NCI-H526 (cell line): ENCODE measurements around the gene SLC2A5.
"Not testable (repeated sequence)": the region's sequence is repeated elsewhere in the genome, so short reads cannot be mapped to it uniquely, and the experiment has no call there.

Source experiments
- DNase-seq, 2 experiments: peaks; one replicate each; lab custom pipeline; 2025; lab: John Stamatoyannopoulos, UW

The SLC2A5 gene

DNA sequence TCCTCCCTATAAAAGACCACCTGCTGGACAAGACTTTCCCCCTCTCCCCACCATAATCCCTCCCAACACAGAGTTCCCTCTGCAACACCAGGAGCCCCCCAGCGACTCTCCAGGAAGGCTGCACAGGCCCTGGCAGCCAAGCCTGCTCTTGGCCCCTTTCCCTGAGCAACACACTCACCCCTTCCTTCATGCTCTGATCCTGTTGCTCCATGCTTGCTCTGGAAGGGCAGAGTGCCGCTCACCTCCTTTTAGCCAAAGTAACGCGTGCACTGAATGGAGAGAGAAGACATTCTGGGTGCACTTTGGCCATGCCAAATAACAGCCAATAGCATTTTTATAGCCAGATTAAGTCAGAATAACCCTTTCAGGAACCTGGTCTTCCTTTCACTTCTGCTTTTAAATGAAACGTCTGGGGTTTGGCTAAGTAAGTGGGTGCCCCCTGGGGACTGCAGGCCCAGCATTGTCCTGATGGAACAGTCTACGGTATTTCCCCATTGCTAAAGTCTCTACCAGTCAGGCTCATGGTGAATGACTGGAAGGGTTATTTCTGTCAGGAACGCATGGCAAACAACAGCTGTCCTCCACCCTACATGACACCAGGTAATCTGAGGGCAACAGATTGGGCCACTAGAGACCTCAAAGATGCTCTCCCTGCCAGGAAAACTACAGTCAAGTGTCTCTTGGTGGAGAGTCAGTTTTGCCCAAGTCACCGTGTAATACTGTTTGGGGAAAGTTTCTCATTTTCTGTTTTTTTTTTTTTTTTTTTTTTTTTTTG lies at the start of gene SLC2A5:
SLC2A5 (minus strand) TSS at position 310 of the 775 bp plus-strand sequence; CDS start at position 211, 99 bp downstream.
- no peak for DNase-seq

DNA sequence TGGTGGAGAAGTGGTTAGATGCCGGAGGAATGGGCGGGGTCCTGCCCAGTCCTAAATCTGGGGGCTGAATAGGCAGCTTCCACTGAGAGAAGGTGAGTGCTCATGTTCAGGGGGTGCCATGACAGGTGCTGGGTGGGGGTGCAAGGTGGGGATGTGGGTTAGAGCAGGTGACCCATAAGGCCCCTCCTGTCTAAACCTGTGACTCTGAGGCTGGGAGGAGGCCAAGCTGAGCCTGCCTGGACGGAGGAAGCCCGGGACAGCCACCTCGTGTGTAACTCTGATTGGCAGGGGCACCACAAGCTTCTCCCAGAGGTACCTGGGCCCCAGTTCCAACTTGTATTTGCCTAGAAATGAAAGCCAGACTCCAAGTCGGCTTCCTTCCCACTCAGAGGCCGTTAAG lies 48.8 kb upstream of the SLC2A5 start:
- DNase-seq, result no peak

DNA sequence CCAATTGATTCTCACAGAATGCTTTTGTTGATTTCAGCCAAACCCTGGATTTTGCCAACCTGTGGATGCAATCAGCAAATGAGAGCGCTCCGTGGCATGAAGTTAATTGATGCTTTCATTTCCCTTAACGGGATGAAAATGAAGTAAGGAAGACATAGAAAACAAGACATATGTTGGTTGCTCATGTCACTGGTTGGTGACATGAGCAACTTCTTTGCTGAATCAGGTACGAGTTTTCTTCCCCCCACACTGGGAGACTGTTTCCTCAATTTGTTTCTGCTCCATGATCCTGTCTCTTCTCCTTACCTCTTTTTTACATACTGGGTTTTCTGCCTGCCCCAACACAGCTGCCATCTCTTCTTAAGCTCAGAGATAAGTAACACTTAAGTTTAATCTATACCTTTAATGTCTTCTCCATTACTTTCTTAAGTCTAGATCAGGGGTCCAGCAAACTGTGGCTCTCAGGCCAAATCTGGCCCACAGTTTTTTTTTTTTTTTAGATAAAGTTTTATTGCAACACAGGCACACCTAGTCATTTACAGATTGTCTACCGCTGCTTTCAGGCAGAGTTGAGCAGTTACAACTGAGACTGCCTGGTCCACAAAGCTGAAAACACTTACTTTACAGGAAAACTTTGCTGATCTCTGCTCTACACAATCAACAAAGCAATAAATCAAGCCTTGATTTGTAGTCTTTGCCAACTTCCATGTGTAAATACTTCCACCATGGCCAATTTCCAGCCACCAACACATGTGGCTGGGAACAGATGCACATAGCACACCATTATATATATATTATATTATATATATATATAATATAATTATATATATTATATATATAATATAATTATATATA lies 46.1 kb upstream of the SLC2A5 start:
- no peak for DNase-seq

- no peak for DNase-seq
Measured at GRCh38 chr1:9112961-9113880, 43.8 kb upstream of the SLC2A5 start.

GRCh38 chr1:9111957-9112356 lies 42.5 kb upstream of the SLC2A5 start:
- DNase-seq, result no peak

DNA sequence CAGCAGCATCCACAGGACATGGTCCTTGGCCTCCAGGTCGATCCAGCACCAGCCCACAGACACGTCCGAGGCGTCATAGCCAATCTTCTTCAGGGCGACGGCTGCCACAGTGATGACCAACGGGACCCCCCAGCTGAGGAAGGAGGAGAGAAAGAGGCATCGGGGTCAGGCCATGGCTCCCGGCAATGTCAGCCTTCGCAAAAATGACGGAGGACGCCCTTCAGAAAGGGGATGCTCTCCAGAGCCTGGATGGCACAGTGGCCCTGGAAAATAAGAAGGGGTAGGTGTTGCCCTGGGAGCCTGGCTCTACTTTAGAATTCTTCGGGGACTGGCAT lies 41.9 kb upstream of the SLC2A5 start:
- no peak for DNase-seq

DNA sequence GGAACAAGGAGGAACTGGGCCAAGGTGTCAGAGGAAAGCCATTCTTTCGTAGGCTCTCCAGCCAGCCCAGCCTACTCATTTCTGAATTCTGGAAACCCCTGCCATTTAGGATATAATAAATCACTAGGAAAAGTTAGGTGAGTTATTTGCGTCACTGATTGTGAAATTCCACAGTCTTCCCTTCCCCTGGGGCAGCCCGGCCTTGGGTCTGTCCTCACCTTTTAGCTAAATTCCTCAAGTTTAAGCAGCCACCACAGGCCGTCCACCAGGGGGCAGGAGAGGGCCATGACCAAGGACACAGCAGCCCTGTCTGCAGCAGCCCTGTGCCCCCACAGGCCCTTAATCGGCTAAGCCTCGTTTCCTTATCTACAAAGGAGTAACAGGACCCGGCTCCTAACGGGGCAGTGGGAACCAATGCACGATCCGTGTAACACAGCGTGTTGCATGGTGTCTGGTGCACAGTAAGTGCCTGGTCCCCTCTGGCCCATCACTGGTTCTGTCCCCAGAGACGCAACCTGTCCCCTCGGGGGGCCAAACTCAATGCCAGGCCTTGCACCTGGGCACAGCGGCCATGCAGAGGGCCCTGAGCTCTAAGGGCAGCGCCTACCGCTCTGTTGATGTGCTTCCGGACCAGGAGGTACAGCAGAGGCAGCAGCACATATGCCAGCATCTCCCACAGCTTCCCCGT lies 41.4 kb upstream of the SLC2A5 start:
- DNase-seq, result peak; percentile 41 to 88

DNA sequence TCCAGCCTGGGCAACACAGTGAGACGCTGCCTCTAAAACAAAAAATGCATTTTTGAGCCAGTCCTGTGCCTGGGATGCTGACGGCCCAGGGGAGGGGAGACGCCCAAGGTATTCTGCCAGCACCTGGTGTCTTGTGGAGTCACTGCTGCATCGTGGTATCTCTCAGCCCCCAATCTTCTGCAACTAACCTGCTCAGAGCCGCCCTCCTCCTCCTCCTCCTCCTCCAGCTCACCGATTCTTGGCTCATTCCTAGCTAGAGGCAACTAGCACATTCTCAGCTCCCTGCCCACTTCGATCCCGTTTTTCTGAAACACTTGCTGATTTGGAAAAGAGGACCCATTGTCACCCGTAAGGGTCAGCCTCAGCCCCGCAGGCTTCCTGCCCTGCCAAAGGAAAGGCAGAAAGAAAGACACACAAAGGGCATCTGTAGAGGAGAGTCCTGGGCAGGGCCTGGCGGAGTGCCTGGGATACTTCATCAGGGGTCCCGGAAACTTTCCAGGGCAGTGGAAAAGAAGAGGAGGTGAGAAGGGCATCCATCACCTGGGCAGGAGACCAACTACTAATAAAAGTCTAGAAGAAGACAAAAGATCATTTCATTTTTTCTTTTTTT lies 38.7 kb upstream of the SLC2A5 start:
- DNase-seq, result no peak

DNA sequence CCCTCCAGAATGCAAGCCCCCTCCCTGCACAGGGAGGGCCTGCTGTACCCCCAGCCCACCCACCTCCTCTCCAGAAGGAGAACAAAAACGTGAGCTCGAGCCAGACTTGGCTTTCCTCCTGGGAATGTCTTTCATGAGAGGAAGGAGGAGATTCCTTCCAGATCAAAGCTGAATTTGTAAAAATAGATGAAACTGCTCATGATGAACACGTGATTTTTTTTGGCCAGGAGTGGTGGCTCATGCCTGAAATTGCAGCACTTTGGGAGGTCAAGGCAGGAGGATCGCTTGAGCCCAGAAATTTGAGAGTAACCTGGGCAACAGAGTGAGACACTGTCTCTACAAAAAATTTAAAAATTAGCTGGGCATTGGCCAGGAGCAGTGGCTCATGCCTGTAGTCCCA lies 37.7 kb upstream of the SLC2A5 start:
- DNase-seq, result no peak

GRCh38 chr1:9106286-9106685 lies 36.9 kb upstream of the SLC2A5 start:
- no peak for DNase-seq

GRCh38 chr1:9105336-9105867 lies 36.0 kb upstream of the SLC2A5 start:
- DNase-seq, result no peak

- DNase-seq, result peak; percentile 35 to 77
Measured at GRCh38 chr1:9101510-9102146, 32.2 kb upstream of the SLC2A5 start.

- DNase-seq, result no peak
Measured at GRCh38 chr1:9100471-9101043, 31.1 kb upstream of the SLC2A5 start.

DNA sequence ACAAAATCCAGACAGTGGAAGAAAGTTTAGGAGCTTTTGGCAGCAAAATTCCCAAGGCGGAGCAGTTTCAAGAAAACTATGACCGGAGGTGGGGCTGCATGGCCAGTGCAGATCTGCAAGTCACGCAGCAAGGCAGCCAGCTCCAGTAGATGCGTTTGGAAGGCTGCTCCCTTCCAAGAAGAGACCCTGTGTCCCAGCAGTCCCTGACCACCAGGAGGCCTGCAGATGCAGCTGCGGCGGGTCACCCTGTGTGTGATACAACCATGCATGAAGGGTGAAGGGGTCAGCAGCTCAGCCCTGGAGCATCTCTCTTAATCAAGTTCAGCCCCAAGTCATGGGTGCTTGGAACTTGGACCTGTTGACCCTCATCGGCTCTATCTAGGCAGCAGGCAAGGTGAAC lies 30.1 kb upstream of the SLC2A5 start:
- no peak for DNase-seq

DNA sequence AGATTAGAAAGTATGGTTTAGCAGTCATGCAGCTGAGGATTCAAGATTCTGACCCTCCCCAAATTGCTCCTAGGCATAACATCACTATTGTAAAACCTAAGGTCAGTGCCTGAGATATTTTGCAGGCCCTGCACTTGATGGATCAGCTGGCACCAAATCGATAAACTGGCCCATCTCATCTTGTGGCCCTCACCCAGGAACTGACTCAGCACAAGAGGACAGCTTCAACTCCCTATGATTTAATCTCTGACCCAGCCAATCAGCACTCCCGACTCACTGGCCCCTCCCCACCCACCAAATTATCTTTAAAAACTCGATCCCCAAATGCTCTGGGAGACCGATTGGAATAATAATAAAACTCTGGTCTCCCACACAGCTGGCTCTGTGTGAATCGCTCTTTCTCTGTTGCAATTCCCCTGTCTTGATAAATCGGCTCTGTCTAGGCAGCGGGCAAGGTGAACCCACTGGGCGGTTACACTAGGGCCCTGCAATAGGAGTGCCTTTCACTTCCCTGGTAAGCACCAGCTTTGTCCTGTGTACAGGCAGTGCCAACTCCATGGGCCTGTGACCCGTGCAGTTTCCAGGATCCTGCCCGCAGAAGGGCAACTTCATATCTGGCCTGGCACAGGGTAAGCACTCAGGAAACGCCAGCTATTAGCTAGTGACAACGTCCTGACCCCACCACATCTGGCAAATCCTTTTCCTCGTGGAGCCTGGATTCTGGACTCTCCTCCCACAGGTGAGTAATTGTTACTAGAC lies 28.7 kb upstream of the SLC2A5 start:
- DNase-seq, result no peak

DNA sequence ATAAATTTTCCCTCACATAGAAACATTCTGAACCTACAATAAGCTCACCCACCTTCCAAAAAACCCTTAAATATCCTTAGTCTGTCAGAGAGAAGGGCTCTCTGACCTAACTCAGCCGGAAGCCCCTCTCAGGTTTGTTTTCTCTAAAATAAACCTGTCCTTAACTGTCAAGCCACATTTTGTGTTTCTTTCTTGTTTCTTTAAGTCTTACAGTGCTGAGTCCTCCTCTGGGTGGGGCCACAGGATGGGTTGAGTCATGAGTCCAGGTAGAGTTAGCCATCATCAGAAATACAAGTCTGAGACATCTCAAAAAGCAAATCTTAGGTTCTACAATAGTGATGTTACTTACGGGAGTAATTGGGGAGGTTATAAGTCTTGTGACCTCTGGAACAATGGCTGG lies 26.4 kb upstream of the SLC2A5 start:
- no peak for DNase-seq

DNA sequence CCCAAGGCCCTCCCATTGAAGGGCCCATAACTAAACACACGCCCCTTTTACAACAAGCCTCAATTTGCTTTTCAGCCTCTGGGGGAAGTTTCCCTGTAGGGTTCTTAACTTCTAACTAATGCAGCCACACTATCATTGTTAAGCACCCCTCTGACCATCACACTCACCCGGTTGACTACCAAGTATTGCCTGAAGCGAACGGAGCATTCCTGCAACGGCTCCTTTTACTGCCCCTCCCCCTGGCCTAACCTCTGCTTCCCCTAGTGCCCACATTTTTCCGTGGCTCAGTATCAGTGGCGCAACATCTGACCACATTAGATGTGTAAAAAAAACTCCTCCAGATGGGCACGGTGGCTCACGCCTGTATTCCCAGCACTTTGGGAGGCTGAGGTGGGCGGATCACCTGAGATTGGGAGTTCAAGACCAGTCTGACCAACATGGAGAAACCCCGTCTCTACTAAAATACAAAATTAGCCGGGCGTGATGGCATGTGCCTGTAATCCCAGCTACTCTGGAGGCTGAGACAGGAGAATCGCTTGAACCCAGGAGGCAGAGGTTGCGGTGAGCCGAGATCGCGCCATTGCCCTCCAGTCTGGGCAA lies 24.7 kb upstream of the SLC2A5 start:
- DNase-seq, result not testable (repeated sequence)

- DNase-seq, result no peak
Measured at GRCh38 chr1:9093581-9093980, 24.1 kb upstream of the SLC2A5 start.

DNA sequence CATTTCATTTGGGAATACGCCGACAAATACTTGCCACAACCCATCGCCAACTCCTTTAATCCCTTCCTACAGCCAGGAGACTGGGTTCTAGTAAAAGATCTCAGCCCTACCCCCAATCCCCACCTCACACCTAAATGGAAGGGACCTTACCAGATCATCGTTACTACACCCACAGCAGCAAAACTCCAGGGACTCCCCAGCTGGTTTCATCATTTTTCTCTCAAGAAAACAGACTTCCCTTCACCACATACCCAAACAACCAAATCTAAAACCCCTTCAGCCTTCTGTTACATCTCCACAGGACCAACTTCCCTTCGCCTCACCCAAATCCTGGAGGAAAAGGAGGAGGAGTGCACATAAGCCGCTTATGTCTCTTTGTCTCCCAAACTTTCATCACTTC lies 23.7 kb upstream of the SLC2A5 start:
- no peak for DNase-seq
